Adrenal gland (tissue), 5 donors: ENCODE results near the gene TAL1.

Source experiments
- CTCF ChIP-seq, 6 experiments: fragments of 450-650 bp in 4 of 6; fragments of 200-600 bp in 2 of 6; sonication (generic) in 1 of 6; IDR thresholded peaks; 1 replicate in 5 of 6; 2 replicates in 1 of 6; pipeline versions ENCODE4 v1.5.1 to v1.8.0; 2016 to 2021; ENCODE audit warnings: antibody characterized with exemption in 6 of 6, mild to moderate bottlenecking in 2 of 6, moderate library complexity in 1 of 6
- POLR2A ChIP-seq, 2 donors: fragments of 450-650 bp; IDR thresholded peaks; one replicate each; pipeline ENCODE4 v1.6.1; 2017; ENCODE audit warnings: antibody characterized with exemption in 2 of 2, mild to moderate bottlenecking in 2 of 2, moderate library complexity in 1 of 2
- donor health status: DM: no; HTN: no; CAD: no.

GRCh38 chr1:47183308-47184089 lies 48.5 kb downstream of the TAL1 start:
- TF ChIP-seq POLR2A (IDR thresholded peaks at IDR 0.05) (no peak), CTCF (IDR thresholded peaks at IDR 0.05) (no peak)
